SW480 (cell line): Measurements from ENCODE around the gene MYO18A.
"Not testable (repeated sequence)": the region's sequence is repeated elsewhere in the genome, so short reads cannot be mapped to it uniquely, and the experiment has no call there.

Source experiments
- DNase-seq: peaks from one replicate; pipeline ENCODE4 v3.0.0-alpha.2; 2016; ENCODE audit warnings: low spot score

The MYO18A gene

GRCh38 chr17:29196769-29197515, 16.7 kb upstream of the MYO18A start:
- no peak for DNase-seq

DNA sequence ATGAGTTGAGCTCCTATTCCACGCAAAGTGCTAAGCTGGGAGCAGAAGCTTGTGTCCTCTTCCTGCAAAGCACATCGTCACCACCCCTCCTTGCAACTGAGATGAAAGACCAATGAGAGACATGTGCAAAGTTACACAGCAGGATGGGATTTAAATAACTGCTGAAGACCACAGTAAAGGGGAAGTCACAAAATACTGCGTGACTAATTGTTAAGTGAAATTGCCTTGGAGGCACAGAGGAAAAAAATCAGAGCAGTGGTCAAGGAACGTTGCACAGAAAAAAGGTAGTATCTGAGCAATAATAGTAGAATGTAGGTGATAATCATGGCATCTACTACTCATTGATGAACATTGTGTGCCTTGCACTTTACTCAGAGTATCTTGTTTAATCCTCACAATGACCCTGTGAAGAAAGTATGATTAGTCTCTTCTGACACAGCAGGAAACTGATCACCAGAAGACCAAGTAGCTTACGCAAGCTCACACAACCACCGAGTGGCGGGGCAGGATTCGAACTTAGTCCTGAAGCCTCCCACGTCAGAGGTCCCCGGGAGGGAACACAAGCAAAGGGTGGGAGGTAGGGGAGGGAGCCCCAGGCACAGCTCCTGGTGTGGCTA, 15.4 kb upstream of the MYO18A start:
- DNase-seq = no peak

DNA sequence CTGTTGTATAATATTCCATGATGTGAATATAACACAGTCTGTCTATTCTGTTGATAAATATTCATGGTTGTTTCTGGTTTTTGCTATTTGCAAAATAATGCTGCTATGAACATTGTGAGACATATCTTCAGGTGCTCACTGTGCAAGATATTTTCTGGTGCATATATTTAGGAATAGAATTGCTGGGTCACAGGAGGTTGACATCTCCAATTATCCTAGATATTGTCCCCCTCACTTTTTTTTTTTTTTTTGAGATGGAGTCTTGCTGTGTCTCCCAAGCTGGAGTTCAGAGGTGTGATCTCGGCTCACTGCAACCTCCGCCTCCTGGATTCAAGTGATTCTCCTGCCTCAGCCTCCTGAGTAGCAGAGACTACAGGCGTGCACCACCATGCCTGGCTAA, 14.5 kb upstream of the MYO18A start:
- no peak for DNase-seq

DNA sequence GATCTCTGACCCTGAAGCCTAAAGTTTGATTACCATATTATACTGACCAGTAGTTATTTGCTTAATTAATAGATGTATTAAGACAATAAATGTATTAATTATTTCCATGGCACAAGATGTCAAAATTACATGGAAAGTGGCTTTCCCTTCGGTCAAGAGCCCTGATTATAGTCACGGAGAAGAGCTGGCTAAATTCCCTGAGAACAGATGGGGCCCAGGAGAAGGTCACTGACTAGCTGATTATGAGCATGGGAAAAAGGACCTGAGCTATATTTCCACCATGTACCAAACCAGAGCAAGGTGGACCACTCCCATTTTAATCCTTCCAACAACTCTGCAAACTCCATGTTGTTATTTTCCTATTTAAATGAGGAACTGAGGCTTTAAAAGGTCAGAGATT, 12.9 kb upstream of the MYO18A start:
- DNase-seq = no peak

DNA sequence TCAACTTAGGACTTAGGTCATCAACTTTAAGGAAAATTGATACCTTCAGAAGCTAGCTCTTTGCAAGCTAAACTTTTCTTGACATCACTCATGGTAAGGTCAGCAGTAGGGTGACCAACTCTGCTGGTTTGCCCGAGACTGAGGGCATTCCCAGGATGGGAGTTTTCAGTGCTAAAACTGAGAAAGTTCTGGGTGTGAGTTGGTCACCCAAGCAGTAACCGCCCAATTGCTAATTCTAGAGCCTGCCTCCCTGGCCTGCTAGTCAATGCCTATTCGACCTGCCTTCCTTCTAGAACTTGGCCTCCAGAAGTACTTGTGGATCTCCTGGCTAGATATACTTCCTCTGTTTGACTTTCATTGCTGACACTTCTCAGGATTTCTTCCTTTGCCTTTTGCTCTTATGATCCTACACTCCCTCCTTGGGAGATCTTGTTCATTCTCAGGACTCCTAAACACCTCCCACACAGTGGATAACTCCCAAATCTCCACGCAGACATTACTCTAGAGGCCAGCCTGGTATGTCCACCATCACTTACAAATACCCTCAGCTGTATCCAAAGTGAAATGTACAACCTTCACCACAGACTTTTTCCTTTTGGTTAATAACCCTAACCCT, 10.5 kb upstream of the MYO18A start:
- DNase-seq = no peak

DNA sequence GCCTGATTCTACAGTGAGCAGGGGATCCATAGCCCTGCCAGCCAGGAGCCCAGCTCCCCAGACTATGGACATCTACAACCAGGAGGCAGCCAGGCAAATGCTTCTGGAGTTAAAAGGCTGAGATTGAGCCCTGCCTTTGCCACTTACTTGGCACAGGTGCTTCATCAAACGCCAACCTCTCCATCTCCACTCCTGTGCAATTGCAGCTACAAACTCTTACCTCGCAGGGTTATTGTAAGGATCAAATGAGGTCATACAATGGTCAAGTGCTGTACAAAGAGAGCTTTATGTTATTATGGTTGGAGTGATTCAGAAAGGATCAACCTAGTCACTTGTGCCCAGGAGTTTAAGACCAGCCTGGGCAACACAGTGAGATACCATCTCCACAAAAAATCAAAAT, 9.8 kb upstream of the MYO18A start:
- no peak for DNase-seq

DNA sequence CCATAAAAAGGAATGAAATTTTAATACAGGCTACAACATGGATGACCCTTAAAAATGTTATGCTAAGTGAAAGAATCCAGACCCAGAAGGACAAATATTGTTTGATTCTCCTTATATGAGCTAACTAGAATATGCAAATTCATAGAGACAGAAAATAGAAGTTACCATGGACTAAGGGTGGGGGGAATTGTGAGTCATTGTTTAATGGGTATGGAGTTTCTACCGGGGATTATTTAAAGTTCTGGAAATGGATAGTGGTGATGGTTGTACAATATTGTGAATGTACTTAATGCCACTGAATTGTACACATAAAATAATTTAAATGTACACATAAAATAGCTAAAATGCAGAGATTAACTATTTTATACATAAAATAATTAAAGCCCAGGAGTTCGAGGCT, 9.2 kb upstream of the MYO18A start:
- DNase-seq = no peak

GRCh38 chr17:29181226-29181625, 1.0 kb upstream of the MYO18A start:
- no peak for DNase-seq

DNA sequence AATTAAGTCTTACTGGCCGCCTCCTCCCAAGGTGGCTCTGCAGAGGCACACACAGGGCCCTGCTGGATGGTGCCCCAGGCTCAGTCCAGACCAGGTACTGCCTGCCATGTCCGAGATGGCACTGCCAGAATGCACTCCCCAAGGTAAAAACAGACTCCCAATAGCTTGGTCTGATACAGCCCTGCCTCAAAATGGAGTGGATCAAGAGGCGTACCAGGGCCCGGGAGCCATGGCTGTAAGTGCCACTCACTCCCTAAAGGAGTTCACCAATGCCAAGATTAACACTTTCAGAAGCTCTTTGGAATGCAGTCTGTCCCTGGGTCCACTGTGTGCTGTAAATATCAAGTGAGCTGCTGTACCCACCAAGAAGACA, 576 bp upstream of the MYO18A start:
- DNase-seq = no peak

- DNase-seq = peak; percentile 86
These were observed 765 bp downstream of the MYO18A start for GRCh38 chr17:29179232-29180033.

DNA sequence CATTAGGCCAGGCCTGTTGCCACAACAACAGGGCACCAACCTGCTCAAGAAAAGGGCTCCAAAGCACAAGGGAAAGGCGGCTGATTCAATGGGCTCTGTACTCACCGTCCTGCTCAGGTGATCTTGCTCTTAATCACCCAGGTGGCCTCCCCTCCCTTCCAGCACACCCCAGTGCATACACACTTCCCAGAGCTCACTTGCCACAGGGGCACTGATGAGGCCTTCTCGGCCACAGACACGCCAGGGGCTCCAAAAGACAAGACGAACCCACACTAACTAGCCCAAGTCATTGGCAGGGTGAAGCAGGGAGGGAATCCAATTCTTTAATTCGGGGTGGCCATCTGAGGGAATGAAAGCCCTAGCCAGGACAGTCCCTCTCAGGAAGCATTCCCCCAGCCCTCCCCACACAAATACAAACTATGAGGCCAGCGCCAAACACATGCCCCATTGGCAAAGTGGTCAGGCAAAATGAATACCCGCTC, 1.4 kb downstream of the MYO18A start:
- peak; percentile 85 for DNase-seq

- DNase-seq = peak; percentile 75
These were observed 2.1 kb downstream of the MYO18A start for GRCh38 chr17:29177871-29178749.

DNA sequence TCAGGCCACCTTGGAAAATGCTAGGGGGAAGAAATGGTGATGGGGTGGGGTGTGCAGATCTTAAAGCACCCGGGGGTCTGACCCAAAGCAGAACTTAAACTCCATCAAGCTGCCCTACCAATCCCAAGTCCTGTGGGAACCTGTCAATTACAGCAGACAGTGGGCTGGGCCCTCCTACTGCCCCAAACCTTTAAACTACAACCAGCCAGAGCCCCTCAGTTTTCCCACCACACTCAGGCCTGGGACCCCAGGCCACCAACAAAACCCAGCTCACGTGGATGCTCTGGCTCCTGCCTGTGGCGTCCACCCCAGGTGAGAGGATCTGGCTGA, 2.7 kb downstream of the MYO18A start:
- DNase-seq = no peak

DNA sequence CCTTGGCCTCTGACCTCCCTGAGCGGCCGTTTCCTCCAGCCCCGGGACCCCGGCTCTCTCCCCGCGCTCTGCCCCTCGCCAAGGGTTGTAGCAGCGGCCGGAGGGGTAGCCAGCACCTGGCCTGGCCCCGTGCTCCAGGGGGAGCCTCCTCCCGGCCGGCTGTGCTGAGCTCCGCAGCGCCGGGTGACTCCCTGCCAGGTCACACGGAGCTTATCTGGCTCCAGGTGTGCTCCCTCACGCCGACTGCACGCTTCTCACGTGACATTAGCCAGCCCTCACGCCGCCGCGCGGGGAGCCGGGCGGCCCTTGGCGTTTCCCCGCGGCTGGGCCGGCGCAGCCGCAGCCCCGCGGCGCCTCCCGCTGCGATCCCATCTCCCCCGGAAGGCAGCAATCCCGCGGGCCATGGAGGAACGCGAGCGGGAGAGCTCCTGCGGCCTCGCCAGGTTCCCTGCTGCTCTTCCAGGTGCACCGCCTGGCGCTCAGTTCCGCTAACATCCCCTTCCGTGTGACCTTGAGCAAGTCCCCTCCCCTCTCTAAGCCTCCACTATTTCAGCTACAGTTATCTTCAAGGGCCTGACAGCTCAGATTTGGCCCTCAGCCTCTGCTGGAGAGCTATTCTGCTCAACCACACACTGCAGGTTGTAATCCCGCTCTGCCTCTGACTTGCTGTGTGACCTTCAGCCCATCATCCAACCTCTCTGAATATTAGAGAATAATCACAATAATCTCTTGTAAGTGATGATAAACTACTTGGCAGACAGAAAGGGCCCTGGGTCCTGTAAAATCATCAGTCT, 3.4 kb downstream of the MYO18A start:
- peak; percentile 82 for DNase-seq

DNA sequence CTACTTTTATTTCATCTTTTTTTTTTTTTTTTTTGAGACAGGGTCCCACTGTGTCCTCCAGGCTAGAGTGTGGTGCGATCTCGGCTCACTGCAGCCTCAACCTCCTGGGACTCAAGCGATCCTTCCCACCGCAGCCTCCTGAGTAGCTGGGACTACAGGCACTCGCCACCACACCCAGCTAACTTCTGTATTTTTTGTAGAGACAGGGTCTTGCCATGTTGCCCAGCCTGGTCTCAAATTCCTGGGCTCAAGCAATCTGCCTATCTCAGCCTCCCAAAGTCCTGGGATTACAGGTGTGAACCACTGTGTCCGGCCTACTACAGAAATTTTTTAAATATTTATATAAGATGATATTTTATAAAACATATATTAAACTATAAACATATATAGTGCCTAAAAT, 4.8 kb downstream of the MYO18A start:
- no peak for DNase-seq

- DNase-seq = no peak
These were observed 7.6 kb downstream of the MYO18A start for GRCh38 chr17:29172589-29172988.

GRCh38 chr17:29170682-29171081, 9.5 kb downstream of the MYO18A start:
- no peak for DNase-seq

- DNase-seq = no peak
These were observed 10.2 kb downstream of the MYO18A start for GRCh38 chr17:29169806-29170591.

- not testable (repeated sequence) for DNase-seq
These were observed 11.5 kb downstream of the MYO18A start for GRCh38 chr17:29168759-29169126.
